Measurements from ENCODE around the gene CEP350. TPM values are rescaled to one million over a fixed set of nuclear protein-coding genes. Genes with fewer than 3 reads are reported as not detected.

The CEP350 gene
- 10 to 100 TPM; 44.5 to 57.5 TPM for total RNA-seq
- long read RNA-seq, donor 1, partial matches to known transcripts: 3 of 10 reads
- long read RNA-seq, donor 1, other reads (novel, unspliced or antisense): 7 of 10 reads
- long read RNA-seq, donor 2, partial matches to known transcripts: 2 of 8 reads
- long read RNA-seq, donor 2, other reads (novel, unspliced or antisense): 6 of 8 reads

DNA sequence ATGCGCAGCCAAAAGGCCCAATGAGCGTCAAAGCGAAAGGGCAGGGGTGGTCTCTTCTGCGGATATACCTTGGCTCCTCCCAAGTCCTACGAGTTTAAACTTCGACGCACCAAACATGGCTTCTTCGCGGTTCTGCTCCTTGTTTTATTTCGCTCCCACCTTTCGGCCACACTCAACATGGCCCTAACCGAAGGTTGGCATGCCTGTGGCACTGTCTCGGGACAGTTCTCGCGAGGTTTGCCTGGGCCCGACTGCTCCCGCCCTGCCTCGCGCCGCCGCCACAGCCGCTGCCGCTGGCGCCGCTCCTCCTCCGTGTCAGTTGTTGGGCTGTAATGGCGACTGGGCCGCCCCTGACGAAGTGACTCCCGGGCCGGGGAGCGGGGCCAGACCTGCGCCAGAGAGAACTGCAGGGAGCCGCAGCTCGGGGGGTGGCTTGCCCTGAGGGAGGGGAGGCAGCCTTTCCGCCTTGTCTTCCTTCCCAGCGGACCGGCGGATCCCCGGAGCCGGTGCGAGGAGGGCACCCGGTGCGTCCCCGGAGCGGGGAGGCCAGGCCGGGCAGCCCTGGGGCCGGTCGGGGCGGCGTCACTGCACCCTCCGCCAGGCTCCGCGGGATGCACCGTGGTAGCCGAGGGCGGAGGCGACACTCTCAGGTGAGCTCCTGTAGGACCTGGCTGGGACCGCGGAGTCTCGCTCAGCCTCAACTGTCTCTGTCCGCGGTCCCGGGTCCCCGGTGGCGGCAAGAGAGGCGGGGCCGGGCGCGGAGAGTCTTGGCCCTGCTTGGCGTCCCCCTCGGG is at the start of gene CEP350:
CEP350 (plus strand) TSS at position 318 of the 794 bp plus-strand sequence. CDS start 31,372 bp downstream, outside the sequence.
- DNase-seq (ENCODE audit: low spot score): peak; percentile 99
- intact Hi-C loops (cut with DNase I): loop anchor here in 1 of 2 donors (10.0 kb wide), 1 partner anchor 70 kb away; the partner anchor contains the start of gene TOR1AIP1

GRCh38 chr1:179910934-179911333 is 43.7 kb upstream of the CEP350 start:
- intact Hi-C loops (cut with DNase I): no loop called here
- DNase-seq (ENCODE audit: low spot score): no peak

DNA sequence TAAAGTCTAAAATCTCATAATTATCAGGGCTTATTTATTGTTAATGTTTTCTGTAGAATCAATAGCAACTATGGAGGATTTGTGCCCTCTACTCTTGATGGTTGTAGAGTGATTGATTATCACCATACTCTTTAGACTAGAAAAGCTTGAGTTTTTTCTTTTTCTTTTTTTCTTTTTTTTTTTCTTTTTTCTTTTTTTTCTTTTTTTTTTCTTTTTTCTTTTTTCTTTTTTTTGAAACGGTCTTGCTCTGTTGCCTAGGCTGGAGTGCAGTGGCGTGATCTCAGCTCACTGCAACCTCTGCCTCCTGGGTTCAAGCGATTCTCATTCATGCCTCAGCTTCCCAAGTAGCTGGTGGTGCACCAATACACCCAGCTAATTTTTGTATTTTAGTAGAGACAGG is 42.8 kb upstream of the CEP350 start:
- DNase-seq (ENCODE audit: low spot score): no peak
- intact Hi-C loops (cut with DNase I): no loop called here

DNA sequence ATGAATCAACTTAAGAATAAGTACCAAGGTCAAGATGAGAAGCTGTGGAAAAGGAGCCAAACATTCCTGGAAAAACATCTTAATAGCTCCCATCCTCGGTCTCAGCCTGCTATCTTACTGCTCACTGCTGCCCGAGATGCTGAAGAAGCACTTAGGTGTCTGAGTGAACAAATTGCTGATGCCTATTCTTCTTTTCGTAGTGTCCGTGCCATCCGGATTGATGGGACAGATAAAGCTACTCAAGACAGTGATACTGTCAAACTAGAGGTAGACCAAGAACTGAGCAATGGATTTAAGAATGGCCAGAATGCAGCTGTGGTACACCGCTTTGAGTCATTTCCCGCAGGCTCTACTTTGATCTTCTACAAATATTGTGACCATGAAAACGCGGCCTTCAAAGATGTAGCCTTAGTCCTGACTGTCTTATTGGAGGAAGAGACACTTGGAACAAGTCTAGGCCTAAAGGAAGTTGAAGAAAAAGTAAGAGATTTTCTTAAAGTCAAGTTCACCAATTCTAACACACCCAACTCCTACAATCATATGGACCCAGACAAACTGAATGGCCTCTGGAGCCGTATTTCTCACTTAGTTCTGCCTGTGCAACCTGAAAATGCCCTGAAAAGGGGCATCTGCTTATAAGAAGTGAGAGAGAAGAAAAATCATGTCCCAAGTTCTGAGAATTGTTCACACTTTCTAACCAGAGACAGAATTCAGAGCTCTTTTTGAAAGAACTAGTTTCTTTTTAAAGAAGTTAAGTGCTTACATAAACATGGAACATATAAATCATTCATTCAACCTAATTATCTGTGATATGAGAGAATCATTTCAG is 36.8 kb upstream of the CEP350 start:
- no peak for DNase-seq (ENCODE audit: low spot score)
- intact Hi-C loops (cut with DNase I): no loop called here

GRCh38 chr1:179921472-179921871 is 33.1 kb upstream of the CEP350 start:
- intact Hi-C loops (cut with DNase I): no loop called here
- DNase-seq (ENCODE audit: low spot score): no peak

GRCh38 chr1:179921981-179922872 is 32.4 kb upstream of the CEP350 start:
- intact Hi-C loops (cut with DNase I): no loop called here
- DNase-seq (ENCODE audit: low spot score): no peak

DNA sequence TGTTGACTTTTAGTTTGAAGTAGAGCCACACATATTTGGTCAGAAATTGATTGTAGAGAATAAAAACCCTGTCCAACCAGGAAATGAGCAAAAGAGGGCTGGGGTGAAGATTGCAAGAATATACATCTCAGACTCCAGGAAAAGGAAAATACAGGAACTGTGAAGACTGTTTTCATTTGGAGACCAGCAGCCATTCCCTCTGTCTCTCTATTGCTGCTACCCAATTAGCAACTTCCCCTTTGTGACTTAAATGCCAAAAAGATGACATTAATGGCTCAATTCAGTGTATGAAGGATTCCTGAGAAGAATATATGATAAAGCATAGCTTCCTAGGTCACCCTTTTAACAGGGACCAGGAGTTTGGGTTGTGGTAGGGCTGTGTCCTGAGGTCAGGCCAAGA is 31.6 kb upstream of the CEP350 start:
- no peak for DNase-seq (ENCODE audit: low spot score)

GRCh38 chr1:179924268-179924667 is 30.3 kb upstream of the CEP350 start:
- intact Hi-C loops (cut with DNase I): no loop called here
- DNase-seq (ENCODE audit: low spot score): no peak

More for the DNA sequence above, 31.6 kb upstream of the CEP350 start:
- intact Hi-C loops (cut with DNase I): no loop called here

GRCh38 chr1:179925302-179925701 is 29.3 kb upstream of the CEP350 start:
- DNase-seq (ENCODE audit: low spot score): no peak
- intact Hi-C loops (cut with DNase I): no loop called here

DNA sequence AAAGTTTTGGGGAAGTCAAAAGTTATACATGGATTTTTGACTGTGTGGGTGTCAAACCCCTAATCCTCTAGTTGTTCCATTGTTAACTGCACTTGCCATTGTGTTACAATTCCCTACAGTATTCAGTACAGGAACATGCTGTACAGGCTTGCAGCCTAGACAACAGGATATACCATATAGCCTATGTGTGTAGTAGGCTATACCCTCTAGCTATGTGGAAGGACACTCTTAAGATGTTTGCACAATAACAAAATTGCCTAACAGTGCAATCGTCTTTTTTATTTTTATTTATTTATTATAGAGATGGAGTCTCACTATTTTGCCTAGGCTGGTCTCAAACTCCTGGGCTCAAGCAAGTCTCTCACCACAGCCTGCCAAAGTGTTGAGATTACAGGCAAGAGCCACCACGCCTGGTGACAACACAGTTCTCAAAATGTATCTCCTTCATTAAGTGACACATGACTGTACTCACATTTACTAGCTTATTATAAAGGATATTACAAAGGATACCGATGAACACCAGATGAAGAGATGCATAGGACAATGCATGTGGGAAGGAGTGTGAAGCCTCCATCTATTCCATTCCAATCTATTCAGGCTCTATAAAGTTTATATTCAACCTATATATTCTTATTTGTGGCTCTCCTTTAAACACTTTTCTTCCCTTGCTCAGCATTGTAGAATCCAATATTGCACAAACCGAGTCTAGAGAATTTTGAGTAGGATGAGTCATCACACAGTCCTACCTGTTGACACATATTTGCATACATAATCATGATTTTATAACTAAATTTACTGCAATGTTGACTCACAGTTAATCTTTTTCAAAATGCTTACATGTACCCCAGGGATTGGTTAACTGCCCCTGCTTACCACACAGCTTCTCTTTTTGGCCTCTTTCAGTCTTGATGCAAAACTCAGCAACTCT is 28.4 kb upstream of the CEP350 start:
- no peak for DNase-seq (ENCODE audit: low spot score)
- intact Hi-C loops (cut with DNase I): no loop called here

GRCh38 chr1:179926850-179927205 is 27.8 kb upstream of the CEP350 start:
- intact Hi-C loops (cut with DNase I): no loop called here
- no peak for DNase-seq (ENCODE audit: low spot score)

DNA sequence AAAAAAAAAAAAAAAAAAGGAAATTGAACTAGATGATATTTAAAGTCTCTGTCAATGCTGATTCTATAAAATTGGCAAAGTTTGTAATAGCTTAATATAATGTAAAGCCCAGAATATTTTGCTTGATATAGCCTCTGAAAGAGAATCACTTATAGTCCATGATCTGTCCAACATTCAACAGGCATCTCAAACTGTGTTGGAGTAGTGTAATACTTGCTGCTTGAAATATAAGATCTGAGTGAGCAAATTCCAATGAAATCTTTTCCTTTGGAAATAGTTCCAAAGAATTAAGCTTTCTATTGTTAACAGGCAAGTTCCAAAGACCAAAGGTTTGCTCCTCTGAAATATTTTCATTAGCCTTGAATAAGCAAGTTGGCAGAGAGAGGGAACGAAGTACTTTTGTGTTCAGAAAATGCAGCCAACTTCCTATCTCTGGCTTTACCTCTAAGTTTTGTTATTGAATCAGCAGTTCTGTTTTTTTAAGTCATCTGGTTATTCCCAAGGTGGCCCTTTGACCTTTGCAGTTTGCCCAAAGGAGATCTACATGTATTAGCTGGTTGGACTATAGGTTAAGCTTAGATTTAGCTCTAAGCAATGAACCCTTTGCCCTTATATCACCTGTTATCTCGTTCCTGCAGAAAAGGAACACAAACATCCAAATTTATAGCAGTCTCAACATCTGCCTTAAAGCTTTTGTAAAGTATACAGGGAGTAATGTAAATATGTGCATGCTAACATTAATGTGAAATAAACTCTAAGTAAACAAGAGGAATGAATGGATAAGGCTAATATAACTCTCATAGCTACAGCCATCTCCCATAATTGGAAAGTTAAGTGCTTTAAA is 24.4 kb upstream of the CEP350 start:
- intact Hi-C loops (cut with DNase I): no loop called here
- DNase-seq (ENCODE audit: low spot score): no peak

GRCh38 chr1:179930867-179931266 is 23.7 kb upstream of the CEP350 start:
- intact Hi-C loops (cut with DNase I): no loop called here

DNA sequence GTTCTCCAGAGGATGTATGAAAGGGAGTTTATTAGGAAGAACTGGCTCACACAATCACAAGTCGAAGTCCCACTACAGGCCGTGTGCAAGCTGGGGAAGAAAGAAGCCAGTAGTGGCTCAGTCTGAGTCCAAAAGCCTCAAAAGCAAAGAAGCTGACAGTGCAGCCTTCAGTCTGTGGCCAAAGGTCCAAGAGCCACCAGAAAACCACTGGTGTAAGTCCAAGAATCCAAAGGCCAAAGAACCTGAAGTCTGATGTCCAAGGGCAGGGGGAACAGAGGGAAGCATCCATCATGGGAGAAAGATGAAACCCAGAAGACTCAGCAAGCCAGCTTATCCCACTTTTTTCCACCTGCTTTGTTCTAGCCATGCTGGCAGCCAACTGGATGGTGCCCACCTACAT is 21.4 kb upstream of the CEP350 start:
- intact Hi-C loops (cut with DNase I): no loop called here
- no peak for DNase-seq (ENCODE audit: low spot score)

More at GRCh38 chr1:179930867-179931266, 23.7 kb upstream of the CEP350 start:
- no peak for DNase-seq (ENCODE audit: low spot score)

DNA sequence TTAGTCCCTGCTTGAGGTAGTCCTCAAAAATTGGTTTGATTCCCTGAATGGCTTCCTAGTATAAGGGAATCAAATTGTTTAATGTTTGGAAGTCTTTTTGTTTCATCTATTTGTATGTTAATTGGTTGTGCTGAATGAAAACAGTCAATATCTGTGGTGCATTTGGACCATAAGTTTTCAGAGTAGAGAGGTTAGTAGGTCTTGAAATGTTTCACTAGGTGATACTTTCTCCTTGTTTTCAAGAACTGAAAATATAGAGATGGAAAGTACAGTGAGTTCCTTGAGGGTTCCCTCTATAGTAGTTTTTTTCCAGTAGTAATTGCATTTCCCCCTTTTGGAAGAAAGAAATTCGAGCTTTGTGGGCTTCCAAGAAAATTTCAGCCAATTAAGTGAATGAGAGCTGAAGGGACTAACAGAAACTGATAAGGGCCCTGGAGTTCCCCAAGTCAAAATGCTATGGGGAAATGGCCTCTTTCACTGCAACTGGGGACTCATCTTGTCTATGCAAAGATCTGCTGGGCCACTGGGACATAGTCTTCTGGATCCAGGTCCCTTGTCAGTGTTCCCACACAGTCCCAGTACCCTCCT is 18.6 kb upstream of the CEP350 start:
- intact Hi-C loops (cut with DNase I): no loop called here
- no peak for DNase-seq (ENCODE audit: low spot score)

GRCh38 chr1:179937668-179938254 is 16.8 kb upstream of the CEP350 start:
- intact Hi-C loops (cut with DNase I): no loop called here
- no peak for DNase-seq (ENCODE audit: low spot score)

DNA sequence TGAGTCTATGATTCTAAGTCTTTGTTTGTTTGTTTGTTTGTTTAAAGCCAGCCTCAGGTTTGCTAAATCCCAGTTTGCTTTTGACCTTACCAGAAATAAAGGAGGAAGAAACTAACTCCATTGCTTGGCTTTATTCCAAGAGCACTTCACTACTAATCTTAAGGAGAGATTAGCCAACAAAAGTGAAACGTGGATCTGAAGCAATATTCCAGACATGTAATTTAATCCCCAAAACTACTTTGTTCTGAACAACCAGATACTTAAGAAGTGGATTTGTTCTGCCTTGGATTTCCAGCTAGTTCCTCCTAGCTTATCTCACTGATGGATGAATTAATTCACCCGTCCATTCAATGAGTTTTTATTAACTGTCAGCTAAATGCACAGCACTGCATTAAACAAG is 15.9 kb upstream of the CEP350 start:
- intact Hi-C loops (cut with DNase I): no loop called here
- DNase-seq (ENCODE audit: low spot score): no peak
